Gastroesophageal sphincter (tissue), 4 donors: ENCODE measurements around the gene AKAP6. TPM values are rescaled to one million over a fixed set of nuclear protein-coding genes. Genes with fewer than 3 reads are reported as not detected.

Source experiments
- ATAC-seq: fragments of 150-250 bp; one replicate; pipeline ENCODE4 v1.9.1; 2016; ENCODE audit warnings: mild to moderate bottlenecking, moderate library complexity
- H3K27ac ChIP-seq, 4 donors: fragments of 200-600 bp; sonication (generic) in 3 of 4; 1 replicate in 3 of 4; 2 replicates in 1 of 4; pipeline ENCODE4 v1.5.1; 2016 to 2019
- H3K27me3 ChIP-seq: fragments of 200-600 bp; sonication (generic); one replicate; pipeline ENCODE4 v1.5.1; 2019
- H3K36me3 ChIP-seq, 2 donors: fragments of 200-600 bp; sonication (generic); one replicate each; pipeline ENCODE4 v1.5.1; 2019; ENCODE audit warnings: control low read depth in 1 of 2
- H3K4me1 ChIP-seq, 3 donors: fragments of 200-600 bp; sonication (generic); 1 replicate in 2 of 3; 2 replicates in 1 of 3; pipeline ENCODE4 v1.5.1; 2016 to 2019; ENCODE audit warnings: control low read depth in 2 of 3
- H3K4me3 ChIP-seq, 2 donors: fragments of 200-600 bp; sonication (generic); one replicate each; pipeline ENCODE4 v1.5.1; 2019; ENCODE audit warnings: mild to moderate bottlenecking in 1 of 2, moderate library complexity in 1 of 2
- H3K9me3 ChIP-seq, 3 donors: fragments of 200-600 bp; sonication (generic); one replicate each; pipeline ENCODE4 v1.5.1; 2017 to 2019; ENCODE audit warnings: control low read depth in 2 of 3
- EP300 ChIP-seq: sonication (generic); formaldehyde crosslinking; IDR thresholded peaks from one replicate; pipeline ENCODE4 v1.6.1; 2017; ENCODE audit warnings: antibody characterized with exemption, mild to moderate bottlenecking
- POLR2A ChIP-seq, 2 donors: fragments of 450-650 bp; IDR thresholded peaks; one replicate each; pipeline ENCODE4 v1.6.1; 2017; ENCODE audit warnings: antibody characterized with exemption in 2 of 2, mild to moderate bottlenecking in 2 of 2, moderate library complexity in 1 of 2
- POLR2AphosphoS5 ChIP-seq: sonication (generic); formaldehyde crosslinking; IDR thresholded peaks from one replicate; pipeline ENCODE4 v1.6.1; 2017; ENCODE audit warnings: antibody characterized with exemption
- WGBS, 2 donors: methylation state at CpG; one replicate each; pipeline ENCODE4 v1.1.5; 2018; ENCODE audit warnings: low coverage in 1 of 2; 5-methylcytosine and 5-hydroxymethylcytosine counted together
- total RNA-seq, 4 donors: library from RNA; depleted of rRNA; stranded (reverse); fragments of >200 nt; gene quantifications; one replicate each; pipeline ENCODE4 v1.1.0, GENCODE V29; 2016
- TF ChIP-seq, protein P1 (sequence below), 4 experiments: fragments of 200-600 bp in 2 of 4; fragments of 450-650 bp in 2 of 4; sonication (generic) in 1 of 4; IDR thresholded peaks; one replicate each; pipeline ENCODE4 v1.5.1; 2017 to 2019; ENCODE audit warnings: antibody characterized with exemption in 4 of 4, mild to moderate bottlenecking in 2 of 4, moderate library complexity in 2 of 4

The AKAP6 gene
- total RNA-seq, 4 donors from 2014 or later = 33.1 to 65.4 (median 45.0) TPM

DNA sequence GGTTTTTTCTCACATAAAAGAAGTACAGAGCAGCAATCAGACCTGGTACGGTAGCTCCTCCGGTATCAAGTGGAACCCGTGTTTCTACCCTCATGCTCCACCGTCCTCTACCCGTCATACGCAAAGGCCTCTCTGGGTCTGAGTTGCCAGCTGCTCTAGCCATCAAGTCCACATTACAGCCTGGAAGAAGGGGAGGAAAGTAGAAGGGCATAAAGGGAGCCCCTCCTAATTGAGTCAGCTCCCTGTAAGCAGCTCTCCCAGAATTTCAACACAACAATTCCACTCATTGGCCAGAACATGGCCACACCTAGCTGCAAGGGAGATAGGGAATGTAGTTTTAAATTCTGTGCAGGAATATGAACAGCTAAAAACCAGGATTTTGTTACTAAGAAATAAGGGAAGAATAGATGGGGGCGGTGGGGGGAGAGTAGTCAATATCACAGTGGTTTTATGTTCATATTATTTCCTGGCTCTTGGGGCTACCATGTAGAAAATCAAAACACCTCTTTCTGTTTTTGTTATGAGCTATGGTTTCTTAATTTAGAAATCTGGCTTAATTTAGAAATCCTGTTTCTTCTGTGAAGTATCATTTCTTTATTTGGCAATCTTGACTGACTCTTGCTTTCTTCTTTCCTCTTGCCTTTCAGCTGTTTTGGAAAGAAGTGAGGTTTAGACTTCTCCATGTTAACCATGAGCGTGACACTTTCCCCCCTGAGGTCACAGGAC is 103.9 kb downstream of the AKAP6 start:
- peak overlapping the region; percentile 74 to 83 (median 81) for H3K27ac ChIP-seq
- H3K27me3 ChIP-seq = no peaks in the 10 kb centered on the region
- no peaks in the 10 kb centered on the region for H3K36me3 ChIP-seq
- WGBS, 2 donors = 36 to 64% methylated on average over 1 to 7 of the region's 8 CpGs
- H3K9me3 ChIP-seq = no peaks in the 10 kb centered on the region
- no peak for TF ChIP-seq EP300
- TF ChIP-seq POLR2A (IDR thresholded peaks at IDR 0.05) = peak; percentile 36 to 52
- peak; percentile 78 for TF ChIP-seq POLR2AphosphoS5
- peaks cover 0 to 78% (median 4%) of the 10 kb centered on the region in 3 donors for H3K4me1 ChIP-seq
- H3K4me3 ChIP-seq = peak overlapping the region; percentile 41 to 54
- peak; percentile 85 for ATAC-seq

DNA sequence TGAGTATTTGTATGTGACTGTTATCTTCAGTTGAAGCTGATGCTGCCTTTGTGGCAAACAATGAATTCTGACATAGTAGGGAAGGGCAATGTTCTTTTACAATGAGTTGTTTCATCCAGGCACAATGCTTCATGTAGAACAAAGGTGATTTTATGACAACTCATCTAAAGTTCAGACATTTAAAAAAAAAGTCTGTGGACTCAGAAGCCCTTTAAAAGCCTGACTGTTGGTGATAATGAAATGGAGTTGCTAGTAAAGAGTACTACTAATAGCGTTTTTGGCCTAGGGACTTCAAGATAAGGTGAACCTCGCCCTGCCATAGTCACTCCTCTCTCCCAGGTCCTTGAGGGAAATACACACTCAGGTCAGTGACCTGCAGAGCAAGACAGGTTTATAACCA is 105.1 kb downstream of the AKAP6 start:
- 14 to 48% methylated on average over 1 to 2 of the region's 2 CpGs for WGBS, 2 donors
- no peaks in the 10 kb centered on the region for H3K27me3 ChIP-seq
- H3K9me3 ChIP-seq = no peaks in the 10 kb centered on the region
- peak overlapping the region; percentile 74 to 83 (median 81) for H3K27ac ChIP-seq
- peak overlapping the region; percentile 41 to 54 for H3K4me3 ChIP-seq
- peaks cover 0 to 78% (median 4%) of the 10 kb centered on the region in 3 donors for H3K4me1 ChIP-seq
- TF ChIP-seq POLR2AphosphoS5 (no peak), POLR2A (IDR thresholded peaks at IDR 0.05) (no peak), EP300 (no peak)
- no peaks in the 10 kb centered on the region for H3K36me3 ChIP-seq
- ATAC-seq = no peak

DNA sequence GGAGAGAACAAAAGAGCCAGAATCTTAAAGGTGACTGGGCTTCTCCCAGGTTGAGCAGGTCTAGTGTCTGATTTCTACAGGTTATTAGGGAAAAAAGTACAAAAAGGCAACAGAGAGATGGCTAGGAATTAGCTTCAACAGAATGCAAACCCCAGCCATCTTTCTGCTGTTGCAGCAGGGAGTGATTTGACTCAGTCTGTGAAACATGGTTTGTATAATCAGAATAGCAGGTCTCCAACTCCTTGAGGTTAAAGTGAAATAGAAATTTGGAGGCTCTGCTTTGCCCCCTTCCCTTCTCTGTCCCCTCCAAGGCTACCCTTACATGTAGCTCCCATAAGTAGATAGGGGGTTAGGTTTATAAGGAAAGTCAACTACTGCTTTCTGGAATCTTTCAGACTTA is 105.8 kb downstream of the AKAP6 start:
- Histone ChIP-seq H3K4me3 (peak overlapping the region; percentile 41 to 54), H3K27ac (peak overlapping the region; percentile 74 to 83 (median 81))

DNA sequence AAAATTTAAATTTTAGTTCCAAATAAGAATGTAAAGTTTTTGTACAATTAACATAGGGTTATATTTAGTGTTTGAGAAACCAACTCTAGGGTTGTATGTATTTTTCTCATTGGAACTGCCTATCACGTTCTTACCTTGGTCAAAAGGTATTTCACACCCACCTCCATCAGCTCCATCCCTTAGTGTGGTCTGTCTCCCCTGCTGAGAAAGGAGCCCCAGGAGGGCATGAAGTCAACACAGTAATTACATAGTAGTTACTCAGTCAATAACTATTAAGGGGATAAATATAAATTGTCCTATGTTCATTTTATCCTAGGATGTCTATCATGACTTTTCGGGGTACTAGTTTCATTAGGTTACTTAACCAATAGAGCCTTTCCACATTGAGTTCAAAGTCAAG is 106.3 kb downstream of the AKAP6 start:
- WGBS, 2 donors = 85 to 93% methylated on average over 2 of the region's 2 CpGs
- H3K36me3 ChIP-seq = no peaks in the 10 kb centered on the region
- H3K27me3 ChIP-seq = no peaks in the 10 kb centered on the region
- no peaks in the 10 kb centered on the region for H3K9me3 ChIP-seq
- ATAC-seq = no peak
- peaks cover 0 to 73% (median 4%) of the 10 kb centered on the region in 3 donors for H3K4me1 ChIP-seq
- TF ChIP-seq POLR2AphosphoS5 (no peak), EP300 (no peak), POLR2A (IDR thresholded peaks at IDR 0.05) (no peak)
- TF ChIP-seq, protein P1, sequence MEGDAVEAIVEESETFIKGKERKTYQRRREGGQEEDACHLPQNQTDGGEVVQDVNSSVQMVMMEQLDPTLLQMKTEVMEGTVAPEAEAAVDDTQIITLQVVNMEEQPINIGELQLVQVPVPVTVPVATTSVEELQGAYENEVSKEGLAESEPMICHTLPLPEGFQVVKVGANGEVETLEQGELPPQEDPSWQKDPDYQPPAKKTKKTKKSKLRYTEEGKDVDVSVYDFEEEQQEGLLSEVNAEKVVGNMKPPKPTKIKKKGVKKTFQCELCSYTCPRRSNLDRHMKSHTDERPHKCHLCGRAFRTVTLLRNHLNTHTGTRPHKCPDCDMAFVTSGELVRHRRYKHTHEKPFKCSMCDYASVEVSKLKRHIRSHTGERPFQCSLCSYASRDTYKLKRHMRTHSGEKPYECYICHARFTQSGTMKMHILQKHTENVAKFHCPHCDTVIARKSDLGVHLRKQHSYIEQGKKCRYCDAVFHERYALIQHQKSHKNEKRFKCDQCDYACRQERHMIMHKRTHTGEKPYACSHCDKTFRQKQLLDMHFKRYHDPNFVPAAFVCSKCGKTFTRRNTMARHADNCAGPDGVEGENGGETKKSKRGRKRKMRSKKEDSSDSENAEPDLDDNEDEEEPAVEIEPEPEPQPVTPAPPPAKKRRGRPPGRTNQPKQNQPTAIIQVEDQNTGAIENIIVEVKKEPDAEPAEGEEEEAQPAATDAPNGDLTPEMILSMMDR (IDR thresholded peaks at IDR 0.05) = no peak
- peak overlapping the region in 3 of 4 donors; percentile 12 to 83 (median 81) for H3K27ac ChIP-seq
- H3K4me3 ChIP-seq = peak overlapping the region in 1 of 2 donors; percentile 41

More for the DNA sequence above, 105.8 kb downstream of the AKAP6 start:
- H3K36me3 ChIP-seq = no peaks in the 10 kb centered on the region
- H3K4me1 ChIP-seq = peaks cover 0 to 78% (median 4%) of the 10 kb centered on the region in 3 donors
- TF ChIP-seq, protein P1 (IDR thresholded peaks at IDR 0.05) = no peak
- TF ChIP-seq EP300 (no peak), POLR2A (IDR thresholded peaks at IDR 0.05) (no peak), POLR2AphosphoS5 (no peak)
- no peak for ATAC-seq
- H3K27me3 ChIP-seq = no peaks in the 10 kb centered on the region
- no peaks in the 10 kb centered on the region for H3K9me3 ChIP-seq

DNA sequence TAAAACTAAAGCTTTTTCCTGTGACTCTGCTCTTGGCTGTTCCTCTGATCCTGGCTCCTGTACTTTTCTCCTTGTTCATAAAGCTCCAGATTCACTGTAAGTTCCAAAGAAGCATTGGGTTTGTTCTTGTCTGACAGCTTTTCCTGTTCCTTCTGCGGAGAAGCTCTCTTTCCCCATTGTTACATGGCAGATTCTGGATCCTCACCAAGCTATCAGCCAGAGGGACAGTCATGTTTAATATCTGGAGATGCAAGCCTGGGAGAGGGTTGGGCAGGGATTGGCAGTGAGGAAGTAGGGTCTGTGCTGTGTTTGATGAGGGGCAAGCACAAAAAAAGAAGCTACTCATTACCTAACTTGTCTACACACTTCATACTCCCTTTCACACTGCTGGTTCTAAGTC is 107.9 kb downstream of the AKAP6 start:
- no peak for TF ChIP-seq EP300
- TF ChIP-seq, protein P1 (IDR thresholded peaks at IDR 0.05) = no peak
- no peak for TF ChIP-seq POLR2AphosphoS5
- no peak for TF ChIP-seq POLR2A (IDR thresholded peaks at IDR 0.05)
- WGBS, 2 donors = 50 to 80% methylated on average over 1 of the region's 1 CpG
- H3K27me3 ChIP-seq = no peaks in the 10 kb centered on the region
- no peak for ATAC-seq
- no peak overlapping the region for H3K4me3 ChIP-seq
- H3K27ac ChIP-seq = peak overlapping the region; percentile 37 to 81 (median 72)
- H3K36me3 ChIP-seq = no peaks in the 10 kb centered on the region
- H3K9me3 ChIP-seq = no peaks in the 10 kb centered on the region
- peaks cover 0 to 58% (median 4%) of the 10 kb centered on the region in 3 donors for H3K4me1 ChIP-seq

DNA sequence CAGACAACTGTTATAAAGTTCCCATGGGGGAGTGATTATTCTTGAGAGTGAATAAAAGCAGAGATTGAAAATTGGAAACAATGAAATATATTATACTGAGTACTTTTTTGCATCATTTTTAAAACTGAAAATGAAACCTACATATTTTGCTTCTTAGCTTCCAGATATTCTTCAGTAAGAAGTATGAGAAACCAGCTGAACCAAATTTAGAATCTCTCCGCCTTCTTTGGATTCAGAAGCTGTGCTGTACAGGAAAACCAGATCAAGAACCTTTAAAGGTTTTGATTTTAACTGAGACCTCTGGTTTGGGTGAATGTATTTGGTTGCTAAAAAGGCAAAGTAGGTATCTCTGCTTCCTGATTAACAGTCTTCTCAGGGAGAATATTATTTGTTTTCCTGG is 109.4 kb downstream of the AKAP6 start:
- H3K4me1 ChIP-seq = peaks cover 0 to 49% (median 0%) of the 10 kb centered on the region in 3 donors
- peak overlapping the region; percentile 69 to 81 (median 73) for H3K27ac ChIP-seq
- H3K4me3 ChIP-seq = peak overlapping the region in 1 of 2 donors; percentile 1
- H3K9me3 ChIP-seq = no peaks in the 10 kb centered on the region
- ATAC-seq = no peak
- 13 to 20% methylated on average over 1 of the region's 1 CpG for WGBS, 2 donors
- H3K36me3 ChIP-seq = no peaks in the 10 kb centered on the region
- no peaks in the 10 kb centered on the region for H3K27me3 ChIP-seq
- TF ChIP-seq EP300 = no peak
- TF ChIP-seq POLR2AphosphoS5 = no peak
- TF ChIP-seq, protein P1 (IDR thresholded peaks at IDR 0.05) = no peak
- no peak for TF ChIP-seq POLR2A (IDR thresholded peaks at IDR 0.05)
